B cell (primary cell): ENCODE results near the gene PLEKHA8.

Source experiments
- CTCF ChIP-seq: fragments of 200-600 bp; IDR thresholded peaks from one replicate; pipeline ENCODE4 v1.8.0; 2022; ENCODE audit warnings: antibody characterized with exemption, mild to moderate bottlenecking
- EZH2 ChIP-seq: IDR thresholded peaks from 2 replicates; pipeline ENCODE4 v1.6.1; 2012; ENCODE audit warnings: borderline replicate concordance, low read depth, mild to moderate bottlenecking, moderate library complexity, low read length; ENCODE audit not compliant: insufficient read depth, poor library complexity, severe bottlenecking

- TF ChIP-seq CTCF, result no peak
- TF ChIP-seq EZH2, result no peak
Observed at GRCh38 chr7:30005464-30005863, 22.7 kb upstream of the PLEKHA8 start.
